HG02870 (cell line): Measurements from ENCODE around the gene SVOP.
"Not testable (repeated sequence)": the region's sequence is repeated elsewhere in the genome, so short reads cannot be mapped to it uniquely, and the experiment has no call there.

ENCODE experiments used
- ATAC-seq: cut with Tn5 transposase; IDR thresholded peaks from one replicate; pipeline ENCODE4 v1.9.1; 2021; ENCODE audit warnings: mild to moderate bottlenecking, moderate library complexity; ENCODE audit not compliant: unreplicated experiment

SVOP gene

GRCh38 chr12:109033239-109034196, 12.7 kb upstream of the SVOP start:
- no peak for ATAC-seq

GRCh38 chr12:109029411-109029810, 8.5 kb upstream of the SVOP start:
- no peak for ATAC-seq

GRCh38 chr12:109028624-109029023, 7.8 kb upstream of the SVOP start:
- ATAC-seq, result not testable (repeated sequence)

GRCh38 chr12:109027767-109028166, 6.9 kb upstream of the SVOP start:
- no peak for ATAC-seq

GRCh38 chr12:109020146-109020795, 597 bp downstream of the SVOP start:
- ATAC-seq, result no peak

- ATAC-seq, result no peak
Observed at GRCh38 chr12:109018296-109018695, 2.6 kb downstream of the SVOP start.

- ATAC-seq, result no peak
Observed at GRCh38 chr12:109016978-109017377, 3.9 kb downstream of the SVOP start.

GRCh38 chr12:109016016-109016415, 4.9 kb downstream of the SVOP start:
- ATAC-seq, result no peak

GRCh38 chr12:109014984-109015765, 5.7 kb downstream of the SVOP start:
- ATAC-seq, result no peak

- ATAC-seq, result no peak
Observed at GRCh38 chr12:109010259-109010658, 10.6 kb downstream of the SVOP start.

GRCh38 chr12:109009766-109010165, 11.1 kb downstream of the SVOP start:
- ATAC-seq, result no peak

GRCh38 chr12:109004017-109004416, 16.9 kb downstream of the SVOP start:
- no peak for ATAC-seq

GRCh38 chr12:108996320-108996719, 24.5 kb downstream of the SVOP start:
- no peak for ATAC-seq

- no peak for ATAC-seq
Observed at GRCh38 chr12:108995370-108995992, 25.4 kb downstream of the SVOP start.

GRCh38 chr12:108990103-108990502, 30.8 kb downstream of the SVOP start:
- ATAC-seq, result not testable (repeated sequence)

- no peak for ATAC-seq
Observed at GRCh38 chr12:108989376-108989775, 31.5 kb downstream of the SVOP start.

- ATAC-seq, result no peak
Observed at GRCh38 chr12:108985750-108986149, 35.1 kb downstream of the SVOP start.

GRCh38 chr12:108983227-108983626, 37.6 kb downstream of the SVOP start:
- no peak for ATAC-seq

- no peak for ATAC-seq
Observed at GRCh38 chr12:108982621-108983219, 38.1 kb downstream of the SVOP start.

GRCh38 chr12:108981835-108982234, 39.0 kb downstream of the SVOP start:
- no peak for ATAC-seq
